Smooth muscle cell of the brain vasculature (primary cell): Measurements from ENCODE around the gene CDYL.

ENCODE experiments used
- DNase-seq: peaks from one replicate; pipeline ENCODE4 v3.0.0-alpha.2; 2012; ENCODE audit warnings: low read depth, low spot score

The CDYL gene

DNA sequence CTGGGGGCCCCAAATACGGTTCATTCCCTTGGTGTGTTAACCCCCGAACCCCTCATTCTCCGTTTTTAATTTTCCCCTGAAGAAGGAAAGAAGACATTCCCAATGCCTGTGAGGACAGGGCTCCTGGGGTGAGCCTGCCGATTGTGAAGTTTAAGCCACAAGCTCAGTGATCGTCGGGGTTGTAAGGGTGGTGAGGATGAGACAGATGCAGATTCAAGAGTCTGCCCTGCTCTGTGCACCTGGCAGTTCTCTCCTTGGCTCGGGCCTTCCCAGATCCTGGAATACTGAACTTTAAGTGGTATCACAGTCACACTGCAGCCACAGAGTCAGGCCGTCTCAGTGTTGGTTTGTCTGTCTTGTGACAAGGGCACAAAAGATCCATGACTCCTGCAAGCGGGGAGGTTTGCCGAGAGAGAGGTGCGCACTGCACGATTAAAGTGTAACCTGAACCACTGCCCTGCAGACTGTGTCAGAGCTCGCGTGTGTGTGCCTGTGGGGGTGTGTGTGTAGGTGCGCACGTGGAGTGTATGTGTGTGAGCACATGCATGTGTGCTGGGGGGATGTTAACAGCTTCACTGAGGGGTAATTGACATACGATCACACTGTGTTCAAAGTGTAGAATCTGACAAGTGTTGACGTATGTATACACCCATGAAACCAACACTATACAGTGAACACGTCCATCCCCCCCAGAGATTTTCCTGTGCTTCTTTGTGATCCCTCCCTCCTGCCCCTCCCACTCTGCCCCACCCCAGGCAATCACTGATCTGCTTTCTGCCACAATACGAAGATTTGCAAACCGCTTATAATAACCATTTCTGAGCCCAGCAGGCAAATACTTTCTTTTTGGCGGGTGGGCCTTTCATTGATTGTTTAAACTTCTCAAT is 188.7 kb downstream of the CDYL start:
- DNase-seq, result no peak

DNA sequence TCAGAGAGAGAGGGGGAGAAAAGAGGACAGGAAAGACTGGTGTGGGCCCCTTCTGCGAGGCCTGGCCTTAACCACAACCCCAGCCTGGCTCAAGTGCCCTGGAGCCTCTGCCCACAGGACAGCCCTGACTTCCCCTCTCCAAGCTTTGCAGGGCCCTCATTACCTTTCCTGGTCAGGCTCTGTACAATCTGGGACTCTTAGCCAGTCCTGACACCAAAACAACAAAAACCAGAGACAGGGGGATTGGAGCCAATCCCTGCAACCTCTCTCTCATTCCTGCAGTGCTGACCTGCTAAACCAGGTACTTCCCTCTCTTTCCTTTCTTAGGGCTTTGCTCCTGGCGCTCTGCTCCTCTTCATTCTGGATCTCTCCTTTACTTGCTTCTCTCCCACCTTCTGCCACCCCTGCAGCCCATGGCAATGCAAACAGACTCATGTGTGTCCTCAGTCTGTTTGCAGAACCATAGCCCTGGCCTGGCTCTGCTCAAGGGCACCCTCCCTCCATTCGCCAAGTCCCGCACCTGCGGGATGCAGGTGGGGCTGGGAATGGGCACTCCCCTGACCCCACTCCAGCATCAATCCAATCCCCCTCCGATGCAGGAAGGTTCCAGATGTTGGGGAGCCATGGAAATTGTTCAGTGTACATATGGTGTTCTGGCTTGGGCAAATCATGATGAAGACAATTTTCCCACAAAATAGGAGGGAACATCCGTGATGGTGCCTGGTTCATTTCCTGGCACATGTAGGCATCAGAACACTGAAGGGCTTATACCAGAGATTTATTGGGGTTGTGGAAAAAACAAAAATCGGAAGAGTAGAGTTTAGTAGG is 189.6 kb downstream of the CDYL start:
- no peak for DNase-seq

DNA sequence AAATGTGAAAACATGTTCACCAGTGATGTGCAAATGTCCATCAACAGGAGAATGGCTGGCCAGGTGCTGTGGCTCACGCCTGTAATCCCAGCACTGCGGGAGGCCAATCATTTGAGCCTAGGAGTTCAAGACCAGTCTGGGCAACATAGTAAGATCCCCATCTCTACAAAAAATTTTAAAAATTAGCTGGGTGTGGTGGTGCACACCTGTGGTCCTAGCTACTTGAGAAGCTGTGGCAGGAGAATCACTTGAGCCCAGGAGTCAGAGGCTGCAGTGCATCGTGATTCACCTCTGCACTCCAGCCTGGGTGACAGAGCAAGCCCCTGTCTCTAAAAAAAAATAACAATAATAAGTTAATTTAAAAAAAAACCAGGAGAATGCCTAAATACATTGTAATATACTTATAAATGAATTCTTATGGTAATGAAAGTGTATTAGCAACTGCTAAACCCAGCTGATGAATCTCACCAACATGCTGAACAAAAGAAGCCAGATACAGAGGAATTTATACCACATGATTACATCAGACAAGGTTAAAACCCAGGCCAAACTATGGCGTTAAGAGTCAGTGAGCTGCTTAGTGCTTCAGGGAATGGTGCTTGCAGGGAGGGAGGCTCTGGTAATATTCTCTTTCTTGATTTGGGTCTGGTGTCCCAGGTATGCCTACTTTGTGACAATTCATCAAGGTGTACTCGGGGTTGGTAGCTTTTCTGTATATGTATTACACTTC is 191.3 kb downstream of the CDYL start:
- DNase-seq, result no peak

DNA sequence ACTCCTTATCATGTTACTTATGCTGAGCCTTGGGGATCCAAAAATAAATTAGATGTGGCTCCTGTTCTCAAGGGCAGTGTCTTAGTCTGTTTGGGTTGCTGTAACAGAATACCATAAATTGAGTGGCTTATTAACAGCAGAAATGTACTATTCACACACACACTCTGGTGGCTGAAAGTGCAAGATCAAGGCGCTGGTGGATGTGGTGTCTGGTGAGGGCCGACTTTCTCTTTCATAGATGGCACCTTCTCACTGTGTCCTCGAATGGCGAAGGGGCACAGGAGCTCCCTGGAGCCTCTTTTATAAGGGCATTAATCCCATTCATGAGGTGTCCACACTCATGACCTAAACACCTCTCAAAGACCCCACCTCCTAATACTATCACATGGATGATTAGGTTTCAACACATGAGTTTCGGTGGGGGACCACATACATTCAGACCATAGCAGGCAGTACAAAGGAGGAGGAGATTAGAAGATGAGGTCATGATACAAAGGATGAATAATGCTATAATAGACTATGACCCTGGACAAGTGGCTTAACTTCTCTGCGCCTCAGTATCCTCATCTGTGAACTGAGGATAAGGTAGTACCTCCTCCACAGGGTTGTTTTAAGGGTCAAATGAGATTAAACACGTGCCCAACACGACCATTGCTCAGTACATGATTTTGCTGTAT is 193.5 kb downstream of the CDYL start:
- no peak for DNase-seq

DNA sequence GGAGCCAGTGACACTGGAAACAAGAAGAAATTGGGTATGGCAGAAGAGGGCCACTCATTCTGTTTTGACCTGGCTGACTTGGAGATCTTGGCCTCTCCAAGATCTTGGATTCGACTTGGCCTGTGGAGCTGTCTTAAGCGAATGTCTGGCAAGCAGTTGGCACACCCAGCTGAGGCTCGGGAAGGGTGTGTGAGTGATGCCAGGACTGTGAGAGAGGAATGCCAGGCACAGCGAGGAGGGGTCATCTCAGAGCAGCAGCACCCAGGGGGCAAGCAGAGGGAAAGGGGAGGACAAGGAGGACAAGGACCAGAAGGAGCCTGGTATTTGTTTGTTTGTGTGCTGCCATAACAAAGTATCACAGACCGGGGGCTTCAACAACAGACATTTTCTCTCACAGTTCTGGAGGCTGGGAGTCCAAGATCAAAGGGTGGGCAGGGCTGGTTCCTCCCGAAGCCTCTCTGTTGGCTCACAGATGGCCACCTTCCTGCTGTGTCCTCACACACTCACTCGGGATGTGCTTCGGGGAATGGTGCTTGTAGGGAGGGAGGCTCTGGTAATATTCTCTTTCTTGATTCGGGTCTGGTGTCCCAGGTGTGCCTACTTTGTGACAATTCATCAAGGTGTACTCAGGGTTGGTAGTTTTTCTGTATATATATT is 194.7 kb downstream of the CDYL start:
- DNase-seq, result no peak

DNA sequence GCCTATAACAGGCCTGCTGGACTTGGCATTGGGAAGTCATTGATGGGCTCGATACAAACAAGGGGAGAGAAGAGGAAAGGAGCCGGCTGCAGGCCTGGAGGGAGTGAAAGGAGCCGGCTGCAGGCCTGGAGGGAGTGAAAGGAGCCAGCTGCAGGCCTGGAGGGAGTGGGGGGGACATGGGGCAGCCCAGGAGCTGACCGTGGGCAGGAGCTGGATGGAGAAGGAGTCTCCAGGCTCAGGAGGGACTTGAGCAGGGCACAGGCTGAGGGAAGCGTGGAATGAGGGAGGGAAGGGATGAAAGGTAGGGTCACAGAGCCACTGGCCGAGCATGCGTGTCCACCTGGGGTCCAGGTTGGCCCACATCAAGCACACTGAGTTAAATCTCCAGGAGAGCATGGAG is 195.6 kb downstream of the CDYL start:
- DNase-seq, result no peak

DNA sequence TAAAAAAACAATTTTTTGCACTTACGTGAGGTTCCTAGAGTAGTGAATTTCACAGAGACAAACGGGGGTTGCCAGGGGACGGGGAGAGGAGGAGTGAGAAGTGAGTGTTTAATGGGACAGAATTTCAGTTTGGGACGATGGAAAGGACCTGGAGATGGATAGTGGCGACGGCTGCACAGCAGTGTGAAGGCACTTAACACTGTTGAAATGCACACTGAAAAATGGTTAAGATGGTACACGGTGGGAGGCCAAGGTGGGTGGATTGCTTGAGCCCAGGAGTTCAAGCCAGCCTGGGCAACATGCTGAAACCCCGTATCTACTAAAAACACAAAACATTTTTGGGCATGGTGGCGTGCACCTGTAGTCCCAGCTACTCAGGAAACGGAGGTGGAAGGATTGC is 196.2 kb downstream of the CDYL start:
- DNase-seq, result no peak

DNA sequence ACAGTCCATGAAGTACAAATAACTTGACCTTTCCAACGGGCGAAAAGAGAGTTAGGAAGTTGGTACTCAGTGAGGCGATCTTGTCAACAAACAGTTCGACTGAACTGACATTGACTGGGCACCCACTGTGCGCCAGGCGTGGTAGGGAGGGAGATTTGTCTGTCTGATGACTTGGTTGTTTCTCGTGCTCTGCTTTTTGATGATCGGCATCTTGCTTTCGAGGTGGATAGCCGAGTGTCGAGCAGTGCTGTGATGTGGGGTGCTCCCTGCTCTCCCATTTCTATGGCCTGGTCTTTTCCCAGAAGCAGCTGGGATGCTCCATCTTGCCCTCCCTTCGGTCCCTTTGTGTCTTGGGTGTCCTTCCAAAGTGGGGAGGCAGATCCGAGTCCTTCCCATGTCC is 197.2 kb downstream of the CDYL start:
- DNase-seq, result no peak

DNA sequence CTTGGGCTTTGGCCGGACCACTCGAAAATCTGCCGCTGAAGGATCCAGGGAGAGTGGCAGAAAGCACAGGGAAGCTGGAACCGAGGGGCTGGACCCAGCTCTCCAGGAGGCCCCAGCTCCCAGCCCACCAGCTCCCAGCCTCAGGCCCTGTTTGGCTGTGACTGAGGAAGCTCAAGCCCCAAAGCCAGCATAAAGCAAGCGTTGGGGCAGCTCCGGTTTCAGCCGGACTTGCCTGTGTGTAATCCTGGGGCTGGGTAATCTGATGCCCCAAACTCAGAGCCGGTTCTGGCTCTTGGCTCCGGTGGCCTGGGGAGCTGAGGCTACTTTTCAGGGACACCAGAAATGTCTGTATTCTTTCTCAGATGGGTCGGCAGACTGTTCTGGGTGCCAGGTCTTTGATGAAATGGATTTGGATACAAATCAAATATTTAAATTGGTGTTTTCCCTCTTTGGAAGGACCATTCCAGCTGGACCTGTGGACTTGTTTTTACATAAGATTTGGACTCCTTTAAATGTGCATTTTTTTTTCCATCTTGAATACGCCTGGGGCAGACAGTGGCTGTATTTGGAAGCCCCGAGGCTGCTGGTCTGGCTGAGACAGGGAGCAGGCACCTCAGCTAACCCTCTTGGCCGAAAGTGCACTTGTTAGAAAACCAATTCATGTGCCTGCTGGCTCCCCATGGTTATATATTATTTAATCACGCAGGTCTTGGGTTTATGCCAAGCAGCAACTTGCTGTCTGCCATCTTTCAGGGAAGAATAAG is 198.0 kb downstream of the CDYL start:
- DNase-seq, result peak; percentile 32

DNA sequence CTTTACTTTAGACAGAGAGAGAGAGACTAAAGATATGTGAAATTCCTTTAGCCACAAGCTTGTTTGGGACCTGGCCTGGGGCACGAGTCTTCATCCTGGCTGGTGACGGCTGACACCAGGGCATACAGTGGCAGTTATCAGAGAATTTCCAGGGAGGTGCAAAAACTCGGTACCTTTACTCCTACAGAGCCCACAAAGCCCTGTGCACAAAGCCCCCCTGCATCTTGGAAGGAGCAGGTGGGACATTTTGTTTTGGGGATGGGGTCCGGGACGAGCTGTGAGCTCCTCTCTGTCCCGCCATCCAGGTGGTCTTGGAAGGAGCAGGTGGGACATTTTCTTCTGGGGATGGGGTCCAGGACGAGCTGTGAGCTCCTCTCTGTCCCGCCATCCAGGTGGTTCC is 198.8 kb downstream of the CDYL start:
- DNase-seq, result no peak

DNA sequence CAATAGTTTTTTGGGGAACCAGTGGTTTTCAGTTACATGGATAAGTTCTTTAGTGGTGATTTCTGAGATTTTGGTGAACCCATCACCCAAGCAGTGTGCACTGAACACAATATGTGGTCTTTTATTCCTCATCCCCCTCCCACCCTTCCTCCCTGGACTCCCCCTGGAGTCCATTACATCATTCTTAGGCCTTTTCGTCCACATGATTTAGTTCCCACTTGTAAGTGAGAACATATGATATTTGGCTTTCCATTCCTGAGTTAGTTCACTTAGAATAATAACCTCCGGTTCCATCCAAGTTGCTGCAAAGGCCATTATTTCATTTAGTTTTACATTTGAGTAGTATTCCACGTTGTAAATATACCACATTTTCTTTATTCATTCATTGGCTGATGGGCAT is 199.3 kb downstream of the CDYL start:
- no peak for DNase-seq

DNA sequence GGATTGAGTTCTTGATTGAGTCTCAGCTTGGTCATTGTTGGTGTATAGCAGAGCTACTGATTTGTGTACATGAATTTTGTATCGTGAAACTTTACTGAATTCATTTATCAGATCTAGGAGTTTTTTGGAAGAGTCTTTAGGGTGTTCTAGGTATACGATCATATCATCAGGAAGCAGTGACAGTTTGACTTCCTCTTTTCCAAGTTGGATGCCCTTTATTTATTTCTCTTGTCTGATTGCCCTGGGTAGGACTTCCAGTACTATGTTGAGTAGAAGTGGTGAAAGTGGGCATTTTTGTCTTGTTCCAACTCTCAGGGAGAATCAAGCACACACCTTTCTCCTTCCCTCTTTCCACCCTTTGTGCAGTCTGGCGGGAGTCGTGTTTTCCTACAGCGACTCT is 201.3 kb downstream of the CDYL start:
- no peak for DNase-seq

DNA sequence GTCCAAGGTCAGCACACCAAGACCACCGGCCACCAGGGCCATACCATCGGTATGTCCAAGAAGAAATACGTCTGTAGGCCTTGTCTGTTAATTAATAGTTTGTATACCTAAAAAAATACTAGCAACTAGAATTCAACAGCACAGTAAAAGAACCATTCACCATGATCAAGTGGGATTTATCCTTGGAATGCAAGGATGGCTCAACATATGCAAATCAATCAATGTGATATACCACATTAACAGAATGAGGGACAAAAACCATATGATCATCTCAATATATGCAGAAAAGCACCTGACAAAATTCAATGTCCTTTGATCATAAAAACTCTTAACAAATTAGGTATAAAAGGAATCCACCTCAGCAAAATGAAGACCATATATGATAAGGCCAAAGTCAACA is 203.2 kb downstream of the CDYL start:
- DNase-seq, result no peak

DNA sequence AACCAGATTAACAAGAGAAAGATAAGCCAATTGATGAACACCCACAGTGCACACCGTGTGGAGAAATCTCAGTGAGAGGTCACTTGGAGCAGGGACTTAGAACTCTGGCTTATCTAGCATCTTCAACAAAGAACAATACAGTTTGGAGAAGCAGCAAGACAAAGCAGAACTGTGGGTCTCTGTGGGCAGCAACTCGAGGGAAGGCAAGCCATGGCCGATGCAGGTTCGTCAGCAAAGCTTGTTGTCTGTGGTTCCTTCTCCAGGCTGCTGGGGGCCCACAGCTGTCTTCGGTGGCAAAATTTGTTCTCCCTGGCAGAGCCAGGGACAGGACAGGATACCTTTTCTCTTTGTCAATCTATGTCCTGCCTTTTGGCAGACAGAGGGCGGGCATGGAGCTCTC is 205.6 kb downstream of the CDYL start:
- DNase-seq, result no peak

DNA sequence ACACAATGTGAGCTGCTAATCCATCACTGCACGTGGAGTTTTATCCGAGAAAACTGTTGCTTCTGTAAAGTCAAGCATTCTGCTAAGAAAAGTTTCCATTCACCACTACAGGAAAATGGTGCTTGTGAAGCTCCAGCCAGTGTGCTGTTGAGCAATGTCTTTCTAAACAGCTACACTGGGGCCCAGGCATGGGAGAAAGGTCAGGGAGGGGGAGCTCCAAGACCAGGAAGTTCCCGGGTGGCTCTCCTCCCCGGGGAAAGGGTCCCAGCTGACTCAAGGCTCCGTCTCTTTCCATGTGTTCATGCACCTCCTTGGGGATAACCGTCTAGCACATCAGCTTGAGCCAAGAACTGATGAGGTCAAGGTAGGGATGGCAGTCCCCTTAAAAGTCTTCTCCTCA is 207.1 kb downstream of the CDYL start:
- DNase-seq, result no peak

DNA sequence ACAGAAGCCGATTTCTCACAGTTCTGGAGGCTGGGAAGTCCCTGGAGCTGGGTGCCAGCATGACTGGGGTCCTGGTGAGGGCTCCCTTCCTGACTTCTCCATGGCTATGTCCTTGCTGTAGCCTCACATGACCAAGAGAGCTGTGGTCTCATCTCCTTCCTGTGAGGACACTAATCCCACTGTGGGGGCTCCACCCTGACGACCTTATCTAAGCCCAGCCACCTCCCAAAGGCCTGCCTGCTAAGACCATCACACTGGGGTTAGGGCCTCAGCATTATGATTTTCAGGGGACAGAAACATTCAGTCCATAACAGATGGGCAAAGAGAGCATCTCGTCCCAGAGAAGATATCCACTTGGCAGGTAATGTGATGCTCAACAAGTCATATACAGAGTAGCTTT is 210.8 kb downstream of the CDYL start:
- DNase-seq, result no peak

DNA sequence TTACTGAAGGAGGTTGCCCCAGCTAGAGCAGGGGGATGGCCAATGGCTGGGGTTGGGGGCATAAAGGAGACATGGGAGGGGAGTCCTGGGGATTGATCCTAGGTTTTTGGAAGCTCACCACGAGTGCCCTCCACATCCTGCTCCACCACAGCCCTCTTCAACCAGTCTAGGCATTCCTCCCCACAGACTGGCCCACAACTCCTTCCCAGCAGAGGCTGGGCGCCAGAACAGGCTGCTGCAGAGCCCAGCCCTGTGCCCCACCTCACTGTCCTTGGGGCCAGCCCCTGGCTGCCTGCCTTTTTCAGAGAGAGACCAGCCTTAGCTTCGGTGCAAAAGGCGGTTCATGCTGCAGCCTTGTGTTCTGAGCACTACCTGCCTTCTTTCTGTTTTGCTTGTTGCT is 211.2 kb downstream of the CDYL start:
- DNase-seq, result no peak

DNA sequence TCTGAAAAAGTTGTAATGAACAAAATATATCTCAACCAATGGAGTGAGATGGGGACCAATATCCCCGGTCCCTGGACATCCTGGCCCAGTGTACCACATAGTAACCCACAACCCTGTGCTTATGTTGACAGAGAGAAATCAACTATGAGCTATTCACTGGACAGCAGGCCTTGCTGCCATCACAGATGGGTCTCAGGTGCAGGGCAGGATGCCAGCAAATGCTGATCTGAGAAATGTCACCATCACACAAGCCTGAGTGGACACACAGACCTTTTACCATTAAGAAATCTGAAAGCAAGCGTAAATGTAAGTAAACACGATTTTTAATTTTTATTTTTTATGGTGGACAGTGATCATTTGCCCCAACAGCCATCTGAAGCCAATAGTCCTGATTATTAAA is 218.5 kb downstream of the CDYL start:
- DNase-seq, result no peak

DNA sequence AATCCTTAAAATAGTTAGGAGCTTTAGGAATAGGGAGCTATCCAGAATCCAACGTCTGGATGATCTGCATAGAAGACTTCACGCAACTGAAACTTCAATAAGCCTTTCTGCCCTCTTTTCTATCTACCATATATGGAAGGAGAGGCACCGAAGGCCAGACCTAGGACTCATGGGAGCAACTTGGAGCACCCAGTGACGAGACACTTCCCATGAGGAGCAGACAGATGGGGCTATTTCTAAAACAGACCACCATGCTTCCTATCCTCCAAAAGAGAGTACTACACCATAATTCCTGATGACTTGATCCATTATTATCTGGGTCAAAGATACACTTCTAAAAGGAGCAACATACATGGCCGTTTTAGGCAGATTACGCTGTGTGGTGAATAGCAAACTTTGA is 221.7 kb downstream of the CDYL start:
- no peak for DNase-seq

DNA sequence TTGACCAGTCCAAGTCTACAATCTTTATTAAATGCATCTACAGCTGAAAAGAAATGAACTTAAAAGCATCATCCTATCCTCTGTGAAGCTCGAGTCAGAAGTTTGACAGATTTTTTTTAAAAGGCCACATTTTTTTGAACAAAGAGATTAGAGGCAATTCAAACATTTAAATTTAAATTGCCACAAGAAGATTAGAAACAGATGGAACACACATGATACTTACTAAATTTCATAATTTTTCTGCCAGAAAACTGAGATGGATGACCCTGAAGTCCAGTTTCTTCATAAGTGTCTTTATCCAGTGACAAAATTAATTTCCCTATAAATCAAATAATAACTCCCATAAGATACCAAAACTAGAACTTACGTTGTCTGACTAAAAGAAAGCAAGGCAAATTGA is 223.4 kb downstream of the CDYL start:
- DNase-seq, result no peak
